Measurements from ENCODE around the gene TOX2. TPM values are rescaled to one million over a fixed set of nuclear protein-coding genes. Genes with fewer than 3 reads are reported as not detected.

TOX2 gene
- total RNA-seq, 1 donor: 1.1 TPM

- no peak for DNase-seq (ENCODE audit: insufficient read length, low spot score, missing footprints)
- H3K36me3 ChIP-seq (ENCODE audit: insufficient read depth, low read length): no peaks in the 10 kb centered on the region
- H2AFZ ChIP-seq (ENCODE audit: low read length): no peak overlapping the region
- peaks cover 33% of the 10 kb centered on the region for H3K4me1 ChIP-seq (ENCODE audit: insufficient read depth, low read length)
- no peaks in the 10 kb centered on the region for H3K79me2 ChIP-seq (ENCODE audit: insufficient read depth, low read length)
- no peaks in the 10 kb centered on the region for H3K27me3 ChIP-seq (ENCODE audit: insufficient read depth, low read length)
- H3K4me3 ChIP-seq (ENCODE audit: insufficient read depth, low read length): no peak overlapping the region
- H4K20me1 ChIP-seq (ENCODE audit: insufficient read depth, low read length): peaks cover under 1% of the 10 kb centered on the region
- H3K9me3 ChIP-seq (ENCODE audit: low read depth, low read length): no peaks in the 10 kb centered on the region
- H3K4me2 ChIP-seq (ENCODE audit: insufficient read depth, low read length): no peak overlapping the region
- H3K27ac ChIP-seq (ENCODE audit: low read depth, low read length): no peak overlapping the region
- TF ChIP-seq CTCF (IDR thresholded peaks at IDR 0.05; ENCODE audit: extremely low read depth, low read depth, low read length): no peak
These were observed 44.6 kb downstream of the TOX2 start for GRCh38 chr20:43959079-43959919.

GRCh38 chr20:43959920-43960227 lies 45.2 kb downstream of the TOX2 start:
- no peaks in the 10 kb centered on the region for H3K36me3 ChIP-seq (ENCODE audit: insufficient read depth, low read length)
- no peaks in the 10 kb centered on the region for H3K79me2 ChIP-seq (ENCODE audit: insufficient read depth, low read length)
- H3K4me3 ChIP-seq (ENCODE audit: insufficient read depth, low read length): no peak overlapping the region
- no peak for TF ChIP-seq CTCF (IDR thresholded peaks at IDR 0.05; ENCODE audit: extremely low read depth, low read depth, low read length)
- no peaks in the 10 kb centered on the region for H3K9me3 ChIP-seq (ENCODE audit: low read depth, low read length)
- no peak overlapping the region for H3K4me2 ChIP-seq (ENCODE audit: insufficient read depth, low read length)
- peaks cover 4% of the 10 kb centered on the region for H4K20me1 ChIP-seq (ENCODE audit: insufficient read depth, low read length)
- H3K4me1 ChIP-seq (ENCODE audit: insufficient read depth, low read length): peaks cover 30% of the 10 kb centered on the region
- DNase-seq (ENCODE audit: insufficient read length, low spot score, missing footprints): no peak
- peaks cover 4% of the 10 kb centered on the region for H3K27me3 ChIP-seq (ENCODE audit: insufficient read depth, low read length)
- no peak overlapping the region for H3K27ac ChIP-seq (ENCODE audit: low read depth, low read length)
- no peak overlapping the region for H2AFZ ChIP-seq (ENCODE audit: low read length)

GRCh38 chr20:43960231-43960630 lies 45.6 kb downstream of the TOX2 start:
- Histone ChIP-seq H2AFZ (ENCODE audit: low read length) (no peak overlapping the region), H3K36me3 (ENCODE audit: insufficient read depth, low read length) (no peaks in the 10 kb centered on the region), H3K79me2 (ENCODE audit: insufficient read depth, low read length) (no peaks in the 10 kb centered on the region), H3K27ac (ENCODE audit: low read depth, low read length) (no peak overlapping the region), H3K9me3 (ENCODE audit: low read depth, low read length) (no peaks in the 10 kb centered on the region), H3K4me1 (ENCODE audit: insufficient read depth, low read length) (peaks cover 27% of the 10 kb centered on the region), H3K27me3 (ENCODE audit: insufficient read depth, low read length) (peaks cover 4% of the 10 kb centered on the region), H3K4me3 (ENCODE audit: insufficient read depth, low read length) (no peak overlapping the region), H3K4me2 (ENCODE audit: insufficient read depth, low read length) (no peak overlapping the region), H4K20me1 (ENCODE audit: insufficient read depth, low read length) (peaks cover 4% of the 10 kb centered on the region)
- DNase-seq (ENCODE audit: insufficient read length, low spot score, missing footprints): no peak
- no peak for TF ChIP-seq CTCF (IDR thresholded peaks at IDR 0.05; ENCODE audit: extremely low read depth, low read depth, low read length)

- Histone ChIP-seq H2AFZ (ENCODE audit: low read length) (no peak overlapping the region), H3K27me3 (ENCODE audit: insufficient read depth, low read length) (peaks cover 4% of the 10 kb centered on the region), H3K4me3 (ENCODE audit: insufficient read depth, low read length) (no peak overlapping the region), H3K36me3 (ENCODE audit: insufficient read depth, low read length) (no peaks in the 10 kb centered on the region), H4K20me1 (ENCODE audit: insufficient read depth, low read length) (peaks cover 4% of the 10 kb centered on the region), H3K4me1 (ENCODE audit: insufficient read depth, low read length) (peaks cover 18% of the 10 kb centered on the region), H3K79me2 (ENCODE audit: insufficient read depth, low read length) (no peaks in the 10 kb centered on the region), H3K4me2 (ENCODE audit: insufficient read depth, low read length) (no peak overlapping the region), H3K9me3 (ENCODE audit: low read depth, low read length) (no peaks in the 10 kb centered on the region), H3K27ac (ENCODE audit: low read depth, low read length) (no peak overlapping the region)
- no peak for TF ChIP-seq CTCF (IDR thresholded peaks at IDR 0.05; ENCODE audit: extremely low read depth, low read depth, low read length)
- DNase-seq (ENCODE audit: insufficient read length, low spot score, missing footprints): no peak
These were observed 46.5 kb downstream of the TOX2 start for GRCh38 chr20:43961116-43961515.
